ENCODE data around the gene CRB2. TPM values are rescaled to one million over a fixed set of nuclear protein-coding genes. Genes with fewer than 3 reads are reported as not detected.

CRB2 gene
- total RNA-seq, 1 experiment from 2014 or later: 3.6 TPM

GRCh38 chr9:123423311-123423640 is 67.3 kb downstream of the CRB2 start:
- no peak overlapping the region for H3T11ph ChIP-seq (ENCODE audit: low read length)
- H2BK120ac ChIP-seq (ENCODE audit: low read depth, low read length, poor library complexity, severe bottlenecking): no peak overlapping the region
- H4K8ac ChIP-seq (replicated peaks; ENCODE audit: insufficient read length, low read depth, low read length): no peak overlapping the region
- H3K27ac Mint-ChIP-seq: no peak overlapping the region
- peaks cover 37 to 53% of the 10 kb centered on the region in 2 experiments for H3K4me1 Mint-ChIP-seq
- no peaks in the 10 kb centered on the region for H3K27me3 ChIP-seq (ENCODE audit: insufficient read depth, low read length)
- H3K9me3 ChIP-seq (ENCODE audit: control insufficient read depth, low read depth, low read length): no peaks in the 10 kb centered on the region
- H3K27ac ChIP-seq (ENCODE audit: insufficient read length, low read depth, low read length): no peak overlapping the region
- peaks cover 0 to 6% (median 0%) of the 10 kb centered on the region in 3 experiments; a peak in 3 of 7 replicates for H3K36me3 Mint-ChIP-seq (ENCODE audit: insufficient read depth in 1 of 3, low read depth in 3 of 3)
- H2BK5ac ChIP-seq (ENCODE audit: insufficient read length, low read length): no peak overlapping the region
- no peak overlapping the region for H3K18ac ChIP-seq (ENCODE audit: insufficient read length, low read depth, low read length)
- H2AK5ac ChIP-seq (ENCODE audit: insufficient read length, low read length): no peak overlapping the region
- no peaks in the 10 kb centered on the region for H4K20me1 ChIP-seq (ENCODE audit: control insufficient read depth, insufficient read depth, insufficient read length)
- H4K5ac ChIP-seq (ENCODE audit: insufficient read length, low read depth, low read length): no peak overlapping the region
- no peak overlapping the region for H3K9ac ChIP-seq (ENCODE audit: extremely low read depth, insufficient read length, low read length)
- H3K23ac ChIP-seq (ENCODE audit: insufficient read length, low read depth, low read length): no peak overlapping the region
- no peaks in the 10 kb centered on the region for H3K9me3 Mint-ChIP-seq
- no peak overlapping the region for H2BK12ac ChIP-seq (ENCODE audit: insufficient read length, low read depth, low read length)
- H3K79me1 ChIP-seq (ENCODE audit: insufficient read depth, low read depth, low read length, poor library complexity, severe bottlenecking): no peaks in the 10 kb centered on the region
- TF ChIP-seq CTCF (conservative IDR thresholded peaks at IDR 0.05): no peak
- no peaks in the 10 kb centered on the region for H3K79me2 ChIP-seq (ENCODE audit: insufficient read depth, low read length)
- H2AFZ ChIP-seq (ENCODE audit: low read length): no peak overlapping the region
- peak overlapping the region in 1 of 2 experiments; percentile 27; a peak in 1 of 5 replicates for H3K4me3 Mint-ChIP-seq
- no peak overlapping the region for H2BK20ac ChIP-seq (ENCODE audit: low read depth, low read length, poor library complexity, severe bottlenecking)
- H3K23me2 ChIP-seq (ENCODE audit: insufficient read length, low read depth, low read length, poor library complexity, severe bottlenecking): no peaks in the 10 kb centered on the region
- no peak overlapping the region for H3K14ac ChIP-seq (ENCODE audit: insufficient read depth, low read length)
- no peaks in the 10 kb centered on the region; the same call in 1 of the 2 replicates for H3K27me3 Mint-ChIP-seq (ENCODE audit: low read depth)
- no peak overlapping the region for H2BK15ac ChIP-seq (ENCODE audit: low read depth, low read length)
- no peak overlapping the region for H4K91ac ChIP-seq (ENCODE audit: insufficient read length, low read depth, low read length)
- H3K4ac ChIP-seq (ENCODE audit: low read depth, low read length): no peak overlapping the region
- WGBS (ENCODE audit: extremely low coverage, insufficient read length, low lambda C conversion rate): no CpG with 5 or more reads among the region's 8 CpGs
- peaks cover 2% of the 10 kb centered on the region; the same call in 1 of the 2 replicates for H3K4me1 ChIP-seq (ENCODE audit: insufficient read depth, low read length)
- no peak overlapping the region for H3K4me2 ChIP-seq (ENCODE audit: insufficient read depth, insufficient read length, low read length)
- H3K56ac ChIP-seq (ENCODE audit: insufficient read length, low read depth, low read length): no peak overlapping the region
- DNase-seq: no peak

All from H9 (cell line).